Activated CD8-positive, alpha-beta T cell treated with anti-CD3 and anti-CD28 coated beads for 36 hours (primary cell): Measurements from ENCODE around the gene PRR7. TPM values are rescaled to one million over a fixed set of nuclear protein-coding genes. Genes with fewer than 3 reads are reported as not detected.

ENCODE experiments used
- ATAC-seq: fragments of 200-7000 bp; cut with Tn5 transposase; one replicate; pipeline ENCODE4 v1.10.0; 2021; ENCODE audit warnings: mild to moderate bottlenecking, moderate library complexity
- CTCF ChIA-PET: fragments of 350-600 bp; sonication (Branson Sonifier 250); formaldehyde crosslinking; loops from one replicate; lab custom pipeline; 2021; ENCODE audit warnings: antibody characterized with exemption; lab: Charles Lee
- POLR2A ChIA-PET: fragments of 350-600 bp; sonication (Branson Sonifier 250); formaldehyde crosslinking; loops from one replicate; lab custom pipeline; 2021; ENCODE audit warnings: antibody characterized with exemption; lab: Charles Lee
- DNase-seq: peaks from one replicate; pipeline ENCODE4 v3.0.0-alpha.2; 2020
- H3K27ac Mint-ChIP-seq: one replicate; pipeline ENCODE4 v1.8.0; 2021; ENCODE audit warnings: mild to moderate bottlenecking, mixed read lengths
- H3K27me3 Mint-ChIP-seq: one replicate; pipeline ENCODE4 v1.8.0; 2021; ENCODE audit warnings: mixed read lengths
- H3K36me3 Mint-ChIP-seq: one replicate; pipeline ENCODE4 v1.8.0; 2021; ENCODE audit warnings: low read depth, mixed read lengths
- H3K4me1 Mint-ChIP-seq: one replicate; pipeline ENCODE4 v1.8.0; 2021; ENCODE audit warnings: low read depth, mixed read lengths
- H3K4me3 Mint-ChIP-seq: one replicate; pipeline ENCODE4 v1.8.0; 2021; ENCODE audit warnings: mild to moderate bottlenecking, moderate library complexity, mixed read lengths
- H3K9me3 Mint-ChIP-seq: one replicate; pipeline ENCODE4 v1.8.0; 2021; ENCODE audit warnings: mixed read lengths
- CTCF ChIP-seq: fragments of 200-600 bp; IDR thresholded peaks from one replicate; pipeline ENCODE4 v1.8.0; 2022; ENCODE audit warnings: antibody characterized with exemption, mild to moderate bottlenecking
- intact Hi-C: fragments of 100-400 bp; cut with micrococcal nuclease; formaldehyde crosslinking; loops from one replicate; pipeline ENCODE4 v1.10.0; 2022
- total RNA-seq, 2 experiments: library from RNA; stranded (reverse); gene quantifications; one replicate each; pipeline ENCODE4 v1.2.3, GENCODE V29; 2021

Gene PRR7
- total RNA-seq, 2 experiments from 2014 or later, result 32.6 to 36.4 TPM

GRCh38 chr5:177426566-177427210 lies 19.9 kb upstream of the PRR7 start, which contains the start of gene GRK6:
Gene GRK6, plus strand, starts transcription at chr5:177426676. Its CDS starts 170 bp downstream, at chr5:177426846.
- peaks cover 42% of the 10 kb centered on the region for H3K4me1 Mint-ChIP-seq
- no peaks in the 10 kb centered on the region for H3K9me3 Mint-ChIP-seq
- POLR2A ChIA-PET, result interaction anchor here (0.6 to 15.2 kb wide), 22 partner anchors 9 to 123 kb away, joined by 3 to 606 read pairs (median 4); partner anchors contain the start of genes F12, LMAN2, PRELID1 and PRR7
- peak within 1 kb of the TSS; percentile 97 for H3K4me3 Mint-ChIP-seq
- H3K27ac Mint-ChIP-seq, result peak within 1 kb of the TSS; percentile 98
- peaks cover 45% of the 10 kb centered on the region for H3K36me3 Mint-ChIP-seq
- CTCF ChIA-PET, result interaction anchor here (0.7 to 10.5 kb wide), 10 partner anchors 12 to 109 kb away, joined by 3 to 159 read pairs (median 5); partner anchors contain the start of genes F12 and PFN3
- ATAC-seq (peak; percentile 6), DNase-seq (peak; percentile 81)
- no peaks in the 10 kb centered on the region for H3K27me3 Mint-ChIP-seq
- no peak for TF ChIP-seq CTCF
- intact Hi-C loops, result no loop called here

GRCh38 chr5:177427211-177427822 lies 19.3 kb upstream of the PRR7 start:
- no peak for DNase-seq
- Mint-ChIP-seq H3K36me3 (peaks cover 52% of the 10 kb centered on the region), H3K27ac (peak overlapping the region; percentile 98), H3K9me3 (no peaks in the 10 kb centered on the region), H3K4me1 (peaks cover 46% of the 10 kb centered on the region), H3K27me3 (no peaks in the 10 kb centered on the region), H3K4me3 (peak overlapping the region; percentile 97)
- ChIA-PET POLR2A (interaction anchor here (0.5 to 15.2 kb wide), 24 partner anchors 10 to 124 kb away, joined by 3 to 606 read pairs (median 4); partner anchors contain the start of genes F12, PRELID1, PRR7 and RAB24), CTCF (interaction anchor here (0.8 to 10.5 kb wide), 8 partner anchors 17 to 38 kb away, joined by 3 to 159 read pairs (median 6); partner anchors contain the start of genes F12 and PFN3)
- no peak for ATAC-seq
- no peak for TF ChIP-seq CTCF
- intact Hi-C loops, result no loop called here

- POLR2A ChIA-PET, result interaction anchor here (0.8 to 15.2 kb wide), 19 partner anchors 12 to 116 kb away, joined by 3 to 606 read pairs (median 4); partner anchors contain the start of genes F12, LMAN2 and PRR7
- Mint-ChIP-seq H3K27ac (peak overlapping the region; percentile 98), H3K9me3 (no peaks in the 10 kb centered on the region), H3K27me3 (no peaks in the 10 kb centered on the region), H3K4me3 (peak overlapping the region; percentile 97), H3K36me3 (peaks cover 56% of the 10 kb centered on the region), H3K4me1 (peaks cover 50% of the 10 kb centered on the region)
- peak; percentile 70 for DNase-seq
- TF ChIP-seq CTCF, result no peak
- no peak for ATAC-seq
- intact Hi-C loops, result no loop called here
- CTCF ChIA-PET, result interaction anchor here (0.6 to 10.5 kb wide), 9 partner anchors 17 to 58 kb away, joined by 3 to 159 read pairs (median 11); partner anchors contain the start of genes F12 and PFN3
Measured at GRCh38 chr5:177427919-177428573, 18.6 kb upstream of the PRR7 start.

- intact Hi-C loops, result no loop called here
- ChIA-PET POLR2A (interaction anchor here (0.6 to 15.2 kb wide), 15 partner anchors 12 to 105 kb away, joined by 3 to 606 read pairs (median 4); partner anchors contain the start of genes LMAN2 and PRR7), CTCF (interaction anchor here (1.1 to 10.5 kb wide), 9 partner anchors 17 to 72 kb away, joined by 3 to 159 read pairs (median 7); partner anchors contain the start of genes F12 and PFN3)
- H3K27ac Mint-ChIP-seq, result peak overlapping the region; percentile 98
- H3K4me1 Mint-ChIP-seq, result peaks cover 55% of the 10 kb centered on the region
- no peaks in the 10 kb centered on the region for H3K27me3 Mint-ChIP-seq
- H3K36me3 Mint-ChIP-seq, result peaks cover 61% of the 10 kb centered on the region
- no peak for TF ChIP-seq CTCF
- ATAC-seq, result no peak
- peak; percentile 45 for DNase-seq
- peak overlapping the region; percentile 97 for H3K4me3 Mint-ChIP-seq
- no peaks in the 10 kb centered on the region for H3K9me3 Mint-ChIP-seq
Measured at GRCh38 chr5:177428574-177429217, 17.9 kb upstream of the PRR7 start.
